Right atrium auricular region (tissue), 2 donors: ENCODE data around the gene NAPG. TPM values are rescaled to one million over a fixed set of nuclear protein-coding genes. Genes with fewer than 3 reads are reported as not detected.

ENCODE experiments used
- DNase-seq: peaks from one replicate; pipeline ENCODE4 v3.0.0-alpha.2; 2019; ENCODE audit warnings: low spot score
- H3K27ac ChIP-seq, 2 donors: fragments of 200-600 bp; sonication (generic); 1 replicate in 1 of 2; 2 replicates in 1 of 2; pipeline ENCODE4 v1.5.1; 2016 to 2019
- H3K27me3 ChIP-seq, 2 donors: fragments of 200-600 bp; sonication (generic); one replicate each; pipeline versions ENCODE4 v1.5.1 to v1.6.0; 2017 to 2019
- H3K36me3 ChIP-seq: fragments of 200-600 bp; sonication (generic); one replicate; pipeline ENCODE4 v1.5.1; 2016
- H3K4me1 ChIP-seq, 2 donors: fragments of 200-600 bp; sonication (generic); one replicate each; pipeline versions ENCODE4 v1.5.1 to v1.6.0; 2017 to 2019
- H3K4me3 ChIP-seq, 2 donors: fragments of 200-600 bp; sonication (generic); 1 replicate in 1 of 2; 2 replicates in 1 of 2; pipeline ENCODE4 v1.5.1; 2017 to 2019; ENCODE audit warnings: mild to moderate bottlenecking in 1 of 2, moderate library complexity in 1 of 2
- H3K9me3 ChIP-seq, 2 donors: fragments of 200-600 bp; sonication (generic); one replicate each; pipeline ENCODE4 v1.5.1; 2019
- total RNA-seq, 2 donors: library from RNA; depleted of rRNA; stranded (reverse); fragments of >200 nt; gene quantifications; one replicate each; pipeline ENCODE4 v1.1.0, GENCODE V29; 2016
- TF ChIP-seq, protein P1 (sequence below), 2 donors: fragments of 200-600 bp; sonication (generic); IDR thresholded peaks; one replicate each; pipeline ENCODE4 v1.5.1; 2019; ENCODE audit warnings: antibody characterized with exemption in 2 of 2

Gene NAPG
- total RNA-seq = 10 to 100 TPM; 39.0 to 43.5 TPM

DNA sequence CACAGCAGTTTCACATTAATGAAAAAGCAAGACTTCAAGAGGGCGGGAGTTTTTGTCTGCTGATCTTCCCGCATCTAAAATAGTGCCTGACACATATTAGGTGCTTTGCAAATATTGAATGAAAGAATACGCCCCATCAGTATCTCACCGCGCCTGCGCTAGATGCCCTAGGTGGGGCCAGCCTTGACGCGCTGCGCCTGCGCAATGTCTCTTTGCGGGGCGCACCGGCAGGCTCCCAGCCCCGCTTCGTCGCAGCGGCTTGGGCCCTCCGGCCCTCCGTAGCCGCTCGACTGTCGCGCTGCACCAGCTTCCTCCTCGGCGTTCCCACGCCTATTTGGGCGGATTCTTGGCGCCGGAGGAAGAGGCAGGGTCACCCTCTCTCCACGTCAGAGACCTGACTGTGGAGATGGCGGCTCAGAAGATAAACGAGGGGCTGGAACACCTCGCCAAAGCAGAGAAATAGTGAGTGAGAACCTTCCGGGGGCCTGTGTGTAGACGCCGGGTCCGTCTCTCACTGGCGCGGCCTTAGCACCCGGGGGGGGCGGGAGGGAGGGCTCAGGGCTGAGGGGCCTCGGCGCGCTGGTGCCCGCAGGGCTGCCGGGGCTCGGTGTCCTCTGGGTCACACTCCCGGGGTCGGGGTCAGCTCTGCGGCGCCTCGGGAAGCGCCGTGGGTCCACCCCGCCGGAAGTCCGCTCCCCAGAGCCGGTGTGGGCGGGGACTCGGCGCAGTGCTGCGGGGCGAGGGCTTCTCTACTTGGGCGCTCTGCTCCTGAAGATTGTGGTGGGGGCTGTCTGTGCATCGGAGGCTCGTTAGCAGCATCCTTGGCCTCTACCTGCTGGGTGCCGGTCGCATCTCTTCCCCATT lies at the start of gene NAPG:
Gene NAPG (plus strand): TSS at position 331 of the 864 bp plus-strand sequence. CDS start 76 bp downstream, at position 407.
- no peaks in the 10 kb centered on the region for H3K27me3 ChIP-seq
- H3K9me3 ChIP-seq = no peaks in the 10 kb centered on the region
- peak within 1 kb of the TSS; percentile 89 to 100 for H3K4me3 ChIP-seq
- H3K4me1 ChIP-seq = peaks cover 0 to 51% of the 10 kb centered on the region in 2 donors
- TF ChIP-seq, protein P1, sequence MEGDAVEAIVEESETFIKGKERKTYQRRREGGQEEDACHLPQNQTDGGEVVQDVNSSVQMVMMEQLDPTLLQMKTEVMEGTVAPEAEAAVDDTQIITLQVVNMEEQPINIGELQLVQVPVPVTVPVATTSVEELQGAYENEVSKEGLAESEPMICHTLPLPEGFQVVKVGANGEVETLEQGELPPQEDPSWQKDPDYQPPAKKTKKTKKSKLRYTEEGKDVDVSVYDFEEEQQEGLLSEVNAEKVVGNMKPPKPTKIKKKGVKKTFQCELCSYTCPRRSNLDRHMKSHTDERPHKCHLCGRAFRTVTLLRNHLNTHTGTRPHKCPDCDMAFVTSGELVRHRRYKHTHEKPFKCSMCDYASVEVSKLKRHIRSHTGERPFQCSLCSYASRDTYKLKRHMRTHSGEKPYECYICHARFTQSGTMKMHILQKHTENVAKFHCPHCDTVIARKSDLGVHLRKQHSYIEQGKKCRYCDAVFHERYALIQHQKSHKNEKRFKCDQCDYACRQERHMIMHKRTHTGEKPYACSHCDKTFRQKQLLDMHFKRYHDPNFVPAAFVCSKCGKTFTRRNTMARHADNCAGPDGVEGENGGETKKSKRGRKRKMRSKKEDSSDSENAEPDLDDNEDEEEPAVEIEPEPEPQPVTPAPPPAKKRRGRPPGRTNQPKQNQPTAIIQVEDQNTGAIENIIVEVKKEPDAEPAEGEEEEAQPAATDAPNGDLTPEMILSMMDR (IDR thresholded peaks at IDR 0.05) = no peak
- peak within 1 kb of the TSS; percentile 97 to 99 for H3K27ac ChIP-seq
- H3K36me3 ChIP-seq = no peaks in the 10 kb centered on the region
- peak; percentile 92 for DNase-seq

GRCh38 chr18:10476338-10476791 lies 49.5 kb upstream of the NAPG start:
- H3K27ac ChIP-seq = no peak overlapping the region

DNA sequence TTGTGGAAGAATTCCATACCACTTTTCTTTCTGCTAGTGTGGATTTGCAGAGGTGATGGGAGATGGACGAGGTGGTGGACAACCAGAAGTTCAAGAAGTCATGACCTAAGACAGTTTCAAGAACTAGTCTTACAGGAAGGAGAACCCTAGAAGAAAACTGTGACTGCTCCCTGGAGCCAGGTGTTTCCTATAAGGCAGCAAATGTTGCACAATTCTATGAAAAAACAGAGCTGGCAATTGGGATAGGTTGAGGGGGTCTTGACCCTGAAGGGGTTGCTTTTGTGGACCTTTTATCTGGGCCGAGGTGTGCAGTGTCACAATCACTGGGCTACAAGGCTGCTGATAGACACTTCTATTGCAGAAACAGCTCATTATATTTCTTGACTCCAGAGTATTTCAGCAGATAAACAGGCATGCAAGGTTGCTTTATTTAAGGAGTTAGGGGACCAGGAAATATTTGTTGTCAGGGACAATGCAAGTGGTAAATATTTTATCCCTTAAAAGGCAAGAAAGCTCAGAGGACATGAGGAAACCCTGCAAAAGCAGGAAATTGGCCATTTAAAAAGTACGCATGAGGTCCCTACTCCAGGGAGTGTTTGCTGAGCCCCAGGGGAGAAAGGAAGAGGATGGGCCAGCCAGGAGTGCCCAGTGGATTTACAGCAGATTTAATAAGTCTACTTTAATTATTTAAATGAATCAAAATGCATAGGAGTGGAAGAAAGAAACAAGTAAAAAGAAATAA lies 48.5 kb upstream of the NAPG start:
- Histone ChIP-seq H3K4me3 (no peak overlapping the region), H3K27me3 (no peaks in the 10 kb centered on the region), H3K9me3 (no peaks in the 10 kb centered on the region), H3K36me3 (peaks cover 8% of the 10 kb centered on the region), H3K27ac (no peak overlapping the region), H3K4me1 (peaks cover 0 to 22% of the 10 kb centered on the region in 2 donors)
- TF ChIP-seq, protein P1 (IDR thresholded peaks at IDR 0.05) = no peak
- DNase-seq = no peak

More at GRCh38 chr18:10476338-10476791, 49.5 kb upstream of the NAPG start:
- H3K4me3 ChIP-seq = no peak overlapping the region
- TF ChIP-seq, protein P1 (IDR thresholded peaks at IDR 0.05) = no peak
- H3K36me3 ChIP-seq = peaks cover 16% of the 10 kb centered on the region
- no peaks in the 10 kb centered on the region for H3K27me3 ChIP-seq
- no peaks in the 10 kb centered on the region for H3K9me3 ChIP-seq
- no peak for DNase-seq
- peaks cover 0 to 17% of the 10 kb centered on the region in 2 donors for H3K4me1 ChIP-seq

DNA sequence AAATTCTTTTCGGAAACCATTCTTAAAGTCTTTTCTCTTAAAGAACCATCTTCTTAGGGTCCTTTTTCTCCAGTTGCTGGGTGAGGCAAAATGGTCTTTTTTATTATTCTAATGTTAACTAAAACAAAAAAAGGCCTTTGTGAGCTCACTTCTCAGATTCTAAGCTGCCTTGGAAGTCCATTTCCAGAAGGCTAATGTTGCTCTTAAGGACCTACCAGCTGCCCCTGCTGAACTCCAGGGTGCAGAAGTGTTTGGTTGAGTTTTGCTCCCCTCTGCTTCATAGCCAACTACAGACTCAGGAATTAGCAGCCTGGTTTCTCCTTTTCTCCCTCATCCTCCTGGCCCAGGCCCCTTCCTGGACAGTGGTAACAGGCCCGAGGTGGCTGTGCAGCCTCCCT lies 48.0 kb upstream of the NAPG start:
- TF ChIP-seq, protein P1 (IDR thresholded peaks at IDR 0.05) = no peak
- H3K27me3 ChIP-seq = no peaks in the 10 kb centered on the region

DNA sequence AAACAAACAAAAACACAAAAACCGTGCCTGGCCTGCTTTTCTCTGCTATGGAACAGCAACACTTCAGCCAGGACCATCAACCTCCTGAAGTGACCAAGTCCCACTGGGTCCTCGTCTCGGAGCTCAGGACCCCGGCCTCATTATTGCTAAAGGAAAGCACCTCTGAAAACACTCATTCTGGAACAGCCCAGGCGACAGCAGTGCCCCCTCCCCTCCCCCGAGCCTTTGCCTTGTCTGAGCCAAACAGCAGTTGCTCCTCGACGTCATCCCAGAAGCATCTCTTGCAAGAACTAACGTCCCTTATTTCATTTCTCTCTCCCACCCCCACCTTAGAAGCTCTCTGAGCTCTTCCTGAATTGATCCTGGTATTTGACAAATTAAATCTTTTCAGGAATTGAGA lies 44.0 kb upstream of the NAPG start:
- TF ChIP-seq, protein P1 (IDR thresholded peaks at IDR 0.05) = no peak
- DNase-seq = no peak
- no peaks in the 10 kb centered on the region for H3K9me3 ChIP-seq
- no peak overlapping the region for H3K4me3 ChIP-seq
- peaks cover 0 to 16% of the 10 kb centered on the region in 2 donors for H3K4me1 ChIP-seq
- H3K27ac ChIP-seq = peak overlapping the region in 1 of 2 donors; percentile 28
- no peaks in the 10 kb centered on the region for H3K27me3 ChIP-seq
- peaks cover 5% of the 10 kb centered on the region for H3K36me3 ChIP-seq

More for the DNA sequence above, 48.0 kb upstream of the NAPG start:
- Histone ChIP-seq H3K27ac (no peak overlapping the region), H3K9me3 (no peaks in the 10 kb centered on the region), H3K4me3 (no peak overlapping the region), H3K36me3 (peaks cover 5% of the 10 kb centered on the region), H3K4me1 (peaks cover 0 to 22% of the 10 kb centered on the region in 2 donors)
- DNase-seq = no peak
